B cell (primary cell): ENCODE data around the gene GATAD2A.

Experiments used
- EZH2 ChIP-seq: IDR thresholded peaks from 2 replicates; pipeline ENCODE4 v1.6.1; 2012; ENCODE audit warnings: borderline replicate concordance, low read depth, mild to moderate bottlenecking, moderate library complexity, low read length; ENCODE audit not compliant: insufficient read depth, poor library complexity, severe bottlenecking
- TF ChIP-seq, protein P1 (sequence below): fragments of 200-600 bp; IDR thresholded peaks from one replicate; pipeline ENCODE4 v1.8.0; 2022; ENCODE audit warnings: antibody characterized with exemption, mild to moderate bottlenecking

DNA sequence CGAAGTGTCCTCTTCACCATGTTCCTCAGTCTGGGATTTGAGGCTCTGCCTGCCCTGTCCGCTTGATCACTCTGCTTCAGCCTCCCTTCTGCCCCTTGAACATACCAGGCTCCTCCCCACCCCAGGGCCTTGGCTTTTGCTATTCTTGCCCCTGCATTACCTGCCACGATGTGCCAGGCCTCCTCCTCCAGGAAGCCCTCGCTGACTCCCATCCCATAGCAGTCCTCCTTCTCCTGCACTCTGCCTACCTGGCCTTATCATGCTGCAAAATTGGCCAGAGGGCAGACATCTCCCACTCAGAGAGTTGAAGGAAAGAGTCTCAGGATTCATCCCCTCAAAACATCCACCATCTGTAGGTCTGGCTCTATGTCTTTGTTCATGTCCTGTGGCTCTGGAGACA lies 125.4 kb downstream of the GATAD2A start:
- TF ChIP-seq, protein P1, sequence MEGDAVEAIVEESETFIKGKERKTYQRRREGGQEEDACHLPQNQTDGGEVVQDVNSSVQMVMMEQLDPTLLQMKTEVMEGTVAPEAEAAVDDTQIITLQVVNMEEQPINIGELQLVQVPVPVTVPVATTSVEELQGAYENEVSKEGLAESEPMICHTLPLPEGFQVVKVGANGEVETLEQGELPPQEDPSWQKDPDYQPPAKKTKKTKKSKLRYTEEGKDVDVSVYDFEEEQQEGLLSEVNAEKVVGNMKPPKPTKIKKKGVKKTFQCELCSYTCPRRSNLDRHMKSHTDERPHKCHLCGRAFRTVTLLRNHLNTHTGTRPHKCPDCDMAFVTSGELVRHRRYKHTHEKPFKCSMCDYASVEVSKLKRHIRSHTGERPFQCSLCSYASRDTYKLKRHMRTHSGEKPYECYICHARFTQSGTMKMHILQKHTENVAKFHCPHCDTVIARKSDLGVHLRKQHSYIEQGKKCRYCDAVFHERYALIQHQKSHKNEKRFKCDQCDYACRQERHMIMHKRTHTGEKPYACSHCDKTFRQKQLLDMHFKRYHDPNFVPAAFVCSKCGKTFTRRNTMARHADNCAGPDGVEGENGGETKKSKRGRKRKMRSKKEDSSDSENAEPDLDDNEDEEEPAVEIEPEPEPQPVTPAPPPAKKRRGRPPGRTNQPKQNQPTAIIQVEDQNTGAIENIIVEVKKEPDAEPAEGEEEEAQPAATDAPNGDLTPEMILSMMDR: no peak
- TF ChIP-seq EZH2: no peak
